SIG-M5 treated with dmso at 0.1 percent for 504 hours (cell line): ENCODE data around the gene RGS12.
A peak's percentile ranks its signal among the peaks of the same experiment; 100 is the strongest.

Source experiments
- DNase-seq: peaks from one replicate; lab custom pipeline; 2025; ENCODE audit not compliant: unreplicated experiment; lab: John Stamatoyannopoulos, UW

RGS12 gene

GRCh38 chr4:3280466-3280865, 12.4 kb upstream of the RGS12 start:
- no peak for DNase-seq

GRCh38 chr4:3283483-3283882, 9.3 kb upstream of the RGS12 start:
- DNase-seq = no peak

GRCh38 chr4:3283916-3284315, 8.9 kb upstream of the RGS12 start:
- no peak for DNase-seq

- no peak for DNase-seq
These were observed 7.9 kb upstream of the RGS12 start for GRCh38 chr4:3284734-3285557.

- peak; percentile 52 for DNase-seq
These were observed 7.1 kb upstream of the RGS12 start for GRCh38 chr4:3285558-3286334.

GRCh38 chr4:3286335-3287175, 6.3 kb upstream of the RGS12 start:
- peak; percentile 90 for DNase-seq

- no peak for DNase-seq
These were observed 5.4 kb upstream of the RGS12 start for GRCh38 chr4:3287271-3287971.

- no peak for DNase-seq
These were observed 4.8 kb upstream of the RGS12 start for GRCh38 chr4:3287972-3288570.

- DNase-seq = no peak
These were observed 4.2 kb upstream of the RGS12 start for GRCh38 chr4:3288571-3289094.

- no peak for DNase-seq
These were observed 2.3 kb upstream of the RGS12 start for GRCh38 chr4:3290476-3290875.

GRCh38 chr4:3290889-3291321, 1.9 kb upstream of the RGS12 start:
- no peak for DNase-seq

GRCh38 chr4:3291411-3291968, 1.3 kb upstream of the RGS12 start:
- no peak for DNase-seq

GRCh38 chr4:3291969-3292570, 751 bp upstream of the RGS12 start:
- DNase-seq = no peak

- no peak for DNase-seq
These were observed 875 bp downstream of the RGS12 start for GRCh38 chr4:3293401-3294391.

GRCh38 chr4:3294401-3295241, 1.8 kb downstream of the RGS12 start:
- no peak for DNase-seq

- no peak for DNase-seq
These were observed 3.2 kb downstream of the RGS12 start for GRCh38 chr4:3295837-3296624.
